ENCODE results near the gene TUBB4A.

DNA sequence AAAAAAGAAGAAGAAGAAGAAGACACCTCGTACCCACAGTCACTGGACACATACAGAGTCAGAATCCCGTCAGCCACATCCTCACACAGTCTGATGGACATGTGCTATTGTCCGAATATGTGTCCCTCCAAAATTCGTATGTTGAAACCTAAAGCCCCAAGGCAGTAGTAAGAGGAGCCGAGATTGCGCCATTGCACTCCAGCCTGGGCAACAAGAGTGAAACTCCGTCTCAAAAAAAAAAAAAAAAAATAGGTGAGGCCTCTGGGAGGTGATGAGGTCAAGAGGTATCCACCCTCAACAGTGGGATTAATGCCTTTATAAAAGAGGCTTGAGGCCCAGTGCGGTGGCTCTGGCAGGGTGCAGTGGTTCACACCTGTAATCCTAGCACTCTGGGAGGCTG is 17.9 kb downstream of the TUBB4A start:
- no peak for TF ChIP-seq EZH2 (IDR thresholded peaks at IDR 0.05)
- TF ChIP-seq, protein P1, sequence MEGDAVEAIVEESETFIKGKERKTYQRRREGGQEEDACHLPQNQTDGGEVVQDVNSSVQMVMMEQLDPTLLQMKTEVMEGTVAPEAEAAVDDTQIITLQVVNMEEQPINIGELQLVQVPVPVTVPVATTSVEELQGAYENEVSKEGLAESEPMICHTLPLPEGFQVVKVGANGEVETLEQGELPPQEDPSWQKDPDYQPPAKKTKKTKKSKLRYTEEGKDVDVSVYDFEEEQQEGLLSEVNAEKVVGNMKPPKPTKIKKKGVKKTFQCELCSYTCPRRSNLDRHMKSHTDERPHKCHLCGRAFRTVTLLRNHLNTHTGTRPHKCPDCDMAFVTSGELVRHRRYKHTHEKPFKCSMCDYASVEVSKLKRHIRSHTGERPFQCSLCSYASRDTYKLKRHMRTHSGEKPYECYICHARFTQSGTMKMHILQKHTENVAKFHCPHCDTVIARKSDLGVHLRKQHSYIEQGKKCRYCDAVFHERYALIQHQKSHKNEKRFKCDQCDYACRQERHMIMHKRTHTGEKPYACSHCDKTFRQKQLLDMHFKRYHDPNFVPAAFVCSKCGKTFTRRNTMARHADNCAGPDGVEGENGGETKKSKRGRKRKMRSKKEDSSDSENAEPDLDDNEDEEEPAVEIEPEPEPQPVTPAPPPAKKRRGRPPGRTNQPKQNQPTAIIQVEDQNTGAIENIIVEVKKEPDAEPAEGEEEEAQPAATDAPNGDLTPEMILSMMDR (IDR thresholded peaks at IDR 0.05): no peak
